Right hindlimb (tissue), 1 donor: Measurements from ENCODE around the gene AKR1A1.
"Not testable (repeated sequence)": the region's sequence is repeated elsewhere in the genome, so short reads cannot be mapped to it uniquely, and the experiment has no call there.

Source experiments
- DNase-seq: peaks from one replicate; pipeline ENCODE4 v3.0.0-alpha.2; 2018

The AKR1A1 gene

DNA sequence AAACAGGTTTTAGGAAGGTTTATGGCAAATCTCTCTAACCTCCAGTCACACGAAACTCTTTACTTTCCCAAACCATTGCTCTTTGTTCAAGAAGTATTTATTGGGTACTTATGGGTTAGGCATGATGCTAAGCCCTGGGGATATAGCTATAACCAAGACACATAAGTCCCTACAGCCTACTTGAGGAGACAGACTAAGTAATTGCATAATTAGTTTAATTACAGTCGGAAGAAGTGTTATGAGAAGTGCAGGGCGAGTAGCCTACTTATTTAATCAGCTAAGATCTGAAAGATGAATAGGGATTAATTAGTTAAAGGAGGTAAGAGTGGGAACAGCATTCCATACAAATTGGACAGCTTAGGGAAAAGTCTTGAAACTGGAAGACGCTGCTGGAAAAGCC is 20.0 kb downstream of the AKR1A1 start:
- no peak for DNase-seq

DNA sequence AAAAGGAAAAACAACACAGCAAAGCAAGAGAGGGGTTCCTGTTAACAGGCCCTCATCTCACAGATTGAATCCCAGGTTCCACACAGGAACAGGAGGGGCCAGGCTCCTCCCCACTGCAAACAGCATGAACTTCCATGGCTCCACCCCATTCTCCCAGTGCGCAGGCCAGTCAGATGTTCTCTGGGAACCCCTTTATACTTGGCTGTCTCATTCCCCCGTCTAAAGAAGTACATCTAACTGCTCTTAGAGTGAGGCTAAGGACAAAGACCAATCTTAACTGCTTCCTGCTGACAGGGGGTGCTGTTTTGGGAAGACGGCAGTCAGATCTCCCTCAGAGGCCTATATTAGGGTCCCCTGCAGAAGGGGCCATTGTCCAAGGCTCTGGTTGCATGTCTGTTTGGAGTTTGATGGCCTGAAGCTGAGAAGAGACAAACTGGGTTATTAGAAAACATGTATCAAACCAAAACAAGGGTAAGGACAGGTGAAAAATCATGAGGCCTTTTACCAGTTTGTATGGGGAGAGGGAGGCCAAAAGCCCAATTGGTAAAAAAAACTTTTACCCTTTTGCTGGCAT is 22.7 kb downstream of the AKR1A1 start:
- no peak for DNase-seq

DNA sequence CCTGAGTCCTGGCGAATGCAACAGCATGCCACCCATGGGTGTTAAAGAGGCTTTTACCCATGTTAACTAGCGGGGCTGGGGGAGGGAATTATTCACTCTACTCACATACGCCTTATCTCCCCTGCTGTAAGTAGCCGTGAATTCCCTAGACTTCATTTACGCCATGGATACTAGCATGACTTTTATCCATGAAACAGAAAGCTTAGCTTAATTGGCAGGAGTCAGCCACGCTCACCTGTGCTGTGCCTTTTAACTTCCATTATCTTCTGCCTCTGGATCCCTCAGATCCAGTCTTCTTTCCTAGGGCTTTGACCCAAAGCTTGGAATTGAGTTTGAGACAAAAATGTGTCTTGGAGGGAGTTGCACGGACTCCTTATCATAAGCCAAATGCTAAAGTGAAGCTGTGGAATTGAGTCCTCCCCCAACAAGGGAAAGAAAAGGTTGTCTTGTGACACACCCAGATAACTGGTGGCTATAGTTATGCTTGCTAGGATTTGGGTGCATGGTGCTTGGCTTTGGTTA is 23.5 kb downstream of the AKR1A1 start:
- DNase-seq: no peak

DNA sequence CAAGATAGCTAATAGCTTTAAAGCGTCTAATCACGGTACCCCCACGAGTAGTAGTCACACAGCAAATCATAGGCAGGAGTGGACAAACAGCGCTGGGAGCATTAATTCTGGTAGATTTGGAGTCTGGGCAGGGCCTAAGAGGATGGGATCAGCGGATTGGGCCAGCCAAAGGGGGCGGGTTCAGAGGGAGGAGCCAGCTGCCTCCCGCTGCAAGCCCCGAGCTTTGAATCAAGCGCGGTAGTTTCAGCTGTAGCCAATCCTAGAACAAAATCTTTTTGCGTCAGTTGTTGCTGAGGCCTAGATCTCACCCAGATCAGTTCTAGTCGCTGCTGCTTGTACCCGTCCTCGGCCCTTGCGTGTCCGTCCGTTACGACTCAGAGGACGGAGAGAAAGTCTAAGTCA is 32.6 kb downstream of the AKR1A1 start:
- DNase-seq: peak; percentile 97

DNA sequence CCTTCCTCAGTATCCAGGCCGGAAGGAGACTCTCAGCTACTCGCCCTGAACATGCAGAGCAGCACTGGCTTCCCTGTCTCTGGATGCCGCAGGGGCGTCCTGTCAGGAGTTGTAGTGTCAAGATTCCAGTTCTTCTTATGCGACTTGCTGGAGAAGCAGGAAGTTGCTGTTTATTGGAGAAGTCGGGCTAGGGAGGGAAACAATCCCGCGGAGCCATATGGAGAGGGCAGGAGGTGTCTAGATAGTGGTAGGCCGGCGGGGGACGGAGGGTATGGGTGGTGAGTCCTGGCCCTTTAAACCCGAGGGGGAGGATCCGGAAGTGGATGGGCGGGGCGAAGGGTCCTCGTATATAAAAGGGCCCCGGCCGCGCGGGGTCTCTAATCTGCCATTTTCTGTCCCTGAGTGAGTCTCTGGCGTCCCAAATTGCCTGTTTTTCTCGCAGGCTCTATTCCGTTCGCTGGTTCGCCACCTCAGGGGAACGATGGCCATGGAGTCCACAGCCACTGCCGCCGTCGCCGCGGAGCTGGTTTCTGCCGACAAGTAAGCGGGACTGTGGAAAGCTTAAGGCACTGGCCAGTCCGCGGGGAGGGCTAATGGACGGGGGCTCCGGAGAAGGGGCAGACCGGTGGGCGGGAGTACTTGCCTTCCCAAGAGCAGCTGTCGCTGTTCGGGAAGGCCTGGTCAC is 33.2 kb downstream of the AKR1A1 start, which contains the start of gene NASP:
Gene NASP (plus strand): TSS at position 376 of the 685 bp plus-strand sequence. CDS start 106 bp downstream, at position 482.
- DNase-seq: peak; percentile 95

DNA sequence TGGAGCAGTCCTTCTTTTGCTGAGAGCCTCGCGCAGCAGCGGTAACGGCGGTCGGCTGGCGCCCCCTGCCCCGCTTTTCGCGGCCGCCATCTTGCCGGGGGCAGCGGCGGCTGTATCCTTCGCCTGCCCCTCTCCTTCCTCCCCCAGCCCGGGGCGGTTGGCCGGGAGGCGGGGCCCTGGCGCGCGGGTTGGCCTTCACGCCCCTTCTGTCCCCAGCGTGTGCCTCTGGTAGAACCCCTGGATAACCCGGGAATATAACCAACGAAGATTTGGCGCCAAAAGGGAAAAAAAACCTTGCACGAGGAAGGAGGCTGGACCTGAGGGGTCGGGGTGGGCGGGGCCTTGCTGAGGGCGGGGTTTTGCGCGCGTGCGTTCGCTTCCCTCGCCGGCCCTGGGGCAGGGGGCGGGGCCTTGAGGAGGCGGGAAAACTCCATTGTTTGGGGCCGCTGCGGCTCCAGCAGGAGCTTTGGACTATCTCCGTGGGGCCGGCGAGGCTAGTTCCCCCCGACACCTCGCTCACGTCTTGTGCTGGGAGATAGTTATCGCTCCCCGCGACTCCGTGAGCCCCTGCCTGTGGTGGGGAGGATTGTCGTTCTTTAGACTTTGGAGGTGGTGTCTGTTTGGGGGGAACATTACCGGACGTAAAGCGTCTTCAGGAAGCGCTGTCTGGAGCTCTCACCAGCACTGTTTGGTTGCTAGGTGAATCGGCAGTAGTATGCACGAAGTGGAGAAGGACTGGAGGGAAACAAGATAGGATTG is 33.9 kb downstream of the AKR1A1 start:
- DNase-seq: peak; percentile 96

DNA sequence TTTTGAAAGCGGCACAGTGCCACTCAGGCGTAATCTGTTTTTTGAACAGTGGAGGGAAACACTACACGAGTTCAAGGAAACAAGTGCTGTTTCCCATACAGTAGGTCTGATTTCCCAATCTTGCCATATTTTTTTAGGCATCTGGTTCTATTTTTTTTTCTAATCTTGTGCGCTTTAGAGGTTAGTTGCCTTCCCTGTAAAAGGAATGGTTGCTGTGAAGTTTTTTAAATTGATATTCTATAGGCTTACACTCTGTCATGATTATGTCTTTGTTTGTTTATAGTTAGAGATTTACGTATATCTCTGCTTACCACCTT is 34.4 kb downstream of the AKR1A1 start:
- no peak for DNase-seq

DNA sequence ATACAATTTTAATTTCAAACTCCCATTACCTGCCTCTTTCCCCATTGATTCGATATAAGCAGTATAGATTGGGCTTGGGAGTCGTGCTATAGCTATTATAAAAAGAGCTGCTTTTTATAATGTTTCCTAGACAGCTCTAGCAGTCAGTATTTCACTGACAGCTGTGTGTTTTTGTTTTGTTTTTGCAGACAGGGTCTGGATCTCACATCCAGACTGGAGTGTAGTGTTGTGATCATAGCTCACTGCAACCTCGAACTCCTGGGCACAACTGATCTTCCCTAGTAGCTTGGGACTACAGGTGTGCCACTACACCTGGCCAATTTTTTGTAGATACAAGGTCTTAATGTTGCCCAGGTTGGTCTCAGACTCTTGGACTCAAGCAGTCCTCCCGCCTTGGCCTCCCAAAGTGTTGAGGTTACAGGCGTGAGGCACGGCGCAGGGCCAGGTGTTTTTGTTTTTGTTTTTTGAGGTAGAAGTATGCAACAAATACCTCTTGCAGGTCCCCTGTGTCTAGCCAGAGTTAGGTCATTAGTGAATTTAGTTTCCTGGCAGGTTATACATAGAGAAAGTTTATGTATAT is 35.0 kb downstream of the AKR1A1 start:
- DNase-seq: no peak

DNA sequence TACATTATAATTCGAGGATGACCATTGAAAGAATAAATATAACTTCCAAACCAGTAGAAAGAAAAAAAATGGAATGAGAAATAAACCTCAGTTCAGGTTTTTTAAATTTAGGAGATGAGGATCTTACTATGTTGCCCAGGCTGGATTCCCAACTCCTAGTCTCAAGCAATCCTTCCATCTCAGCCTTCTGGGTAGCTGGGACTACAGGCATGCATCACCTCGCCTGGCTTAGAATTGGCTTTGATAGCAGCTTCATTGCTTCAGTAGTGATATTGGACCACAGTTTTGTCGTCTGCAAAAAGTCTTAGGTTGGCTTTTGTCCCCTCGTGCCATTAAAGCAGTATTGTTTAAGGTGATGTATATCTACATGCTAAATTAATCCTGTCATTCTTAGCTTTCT is 36.1 kb downstream of the AKR1A1 start:
- DNase-seq: no peak

DNA sequence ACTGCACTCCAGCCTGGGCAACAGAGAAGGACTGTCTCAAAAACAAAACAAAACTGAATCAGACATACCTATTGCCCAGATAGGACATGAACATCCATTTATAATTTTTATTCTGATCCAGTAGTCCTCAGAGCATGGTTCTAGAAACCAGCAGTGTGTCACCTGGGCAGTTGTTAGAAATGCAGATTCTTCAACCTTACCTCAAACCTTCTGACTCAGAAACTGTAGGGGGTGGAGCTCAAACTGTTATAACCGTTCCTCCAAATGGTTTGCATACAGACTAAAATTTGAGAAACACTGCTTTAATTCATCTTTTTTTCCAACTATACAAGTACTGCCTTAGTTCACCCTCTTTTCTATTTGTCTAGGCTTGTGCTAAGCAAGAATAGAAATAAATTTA is 39.2 kb downstream of the AKR1A1 start:
- no peak for DNase-seq

DNA sequence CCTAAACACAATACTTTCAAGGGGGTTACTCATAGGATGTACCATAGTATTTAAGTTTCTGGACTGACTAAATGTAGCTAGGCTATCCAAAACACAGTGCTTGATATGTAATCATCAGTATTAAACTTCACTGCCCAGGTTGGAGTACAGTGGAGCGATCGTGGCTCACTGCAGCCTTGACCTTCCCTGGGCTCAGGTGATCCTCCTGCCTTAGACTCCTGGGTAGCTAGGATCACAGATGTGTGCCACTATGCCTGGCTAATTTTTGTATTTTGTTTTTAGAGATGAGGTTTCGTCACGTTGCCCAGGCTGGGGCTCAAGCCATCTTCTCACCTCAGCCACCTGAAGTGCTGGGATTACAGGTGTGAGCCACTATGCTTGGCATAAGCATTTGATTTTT is 43.8 kb downstream of the AKR1A1 start:
- DNase-seq: no peak

DNA sequence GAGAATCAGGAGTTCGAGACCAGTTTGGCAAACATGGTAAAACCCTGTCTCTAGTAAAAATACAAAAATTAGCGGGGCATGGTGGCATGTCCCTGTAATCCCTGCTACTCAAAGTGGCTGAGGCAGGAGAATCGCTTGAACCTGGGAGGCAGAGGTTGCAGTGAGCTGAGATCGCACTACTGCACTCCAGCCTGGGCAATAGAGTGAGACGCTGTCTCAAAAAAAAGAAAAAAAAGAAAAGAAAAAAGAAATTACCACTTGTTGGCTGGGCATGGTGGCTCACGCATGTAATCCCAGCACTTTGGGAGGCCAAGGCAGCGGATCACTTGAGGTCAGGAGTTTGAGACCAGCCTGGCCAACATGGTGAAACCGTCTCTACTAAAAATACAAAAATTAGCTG is 46.1 kb downstream of the AKR1A1 start:
- not testable (repeated sequence) for DNase-seq

DNA sequence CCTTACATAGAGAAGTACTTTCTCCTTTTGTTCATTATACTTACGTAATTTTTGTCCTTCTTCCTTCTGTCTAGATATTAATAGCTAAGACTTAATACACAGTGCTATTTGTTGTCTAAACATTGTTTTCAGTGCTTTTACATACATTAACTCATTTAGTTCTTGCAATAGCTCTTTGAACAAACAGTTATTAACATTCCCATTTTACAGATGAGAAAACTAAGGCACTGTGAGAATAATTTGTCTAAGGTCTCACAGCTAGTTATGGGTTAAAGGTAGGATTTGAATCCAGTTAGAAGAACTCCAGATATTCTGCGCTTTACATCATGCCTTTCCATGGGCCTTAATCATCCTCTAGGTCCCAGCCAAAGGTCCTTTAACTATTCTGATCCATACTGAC is 53.6 kb downstream of the AKR1A1 start:
- no peak for DNase-seq

DNA sequence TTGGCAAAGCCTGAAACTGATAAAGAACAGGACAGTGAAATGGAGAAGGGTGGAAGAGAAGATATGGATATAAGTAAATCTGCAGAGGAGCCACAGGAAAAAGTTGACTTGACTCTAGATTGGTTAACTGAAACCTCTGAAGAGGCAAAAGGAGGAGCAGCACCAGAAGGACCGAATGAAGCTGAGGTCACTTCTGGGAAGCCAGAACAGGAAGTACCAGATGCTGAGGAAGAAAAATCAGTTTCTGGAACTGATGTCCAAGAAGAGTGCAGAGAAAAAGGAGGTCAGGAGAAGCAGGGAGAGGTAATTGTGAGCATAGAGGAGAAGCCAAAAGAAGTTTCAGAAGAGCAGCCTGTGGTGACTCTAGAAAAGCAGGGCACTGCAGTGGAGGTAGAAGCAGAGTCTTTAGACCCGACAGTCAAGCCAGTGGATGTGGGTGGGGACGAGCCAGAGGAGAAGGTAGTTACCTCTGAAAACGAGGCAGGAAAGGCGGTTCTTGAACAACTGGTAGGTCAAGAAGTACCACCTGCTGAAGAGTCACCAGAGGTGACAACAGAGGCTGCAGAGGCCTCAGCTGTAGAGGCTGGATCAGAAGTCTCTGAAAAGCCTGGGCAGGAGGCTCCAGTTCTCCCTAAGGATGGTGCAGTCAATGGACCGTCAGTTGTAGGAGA is 56.9 kb downstream of the AKR1A1 start:
- no peak for DNase-seq

DNA sequence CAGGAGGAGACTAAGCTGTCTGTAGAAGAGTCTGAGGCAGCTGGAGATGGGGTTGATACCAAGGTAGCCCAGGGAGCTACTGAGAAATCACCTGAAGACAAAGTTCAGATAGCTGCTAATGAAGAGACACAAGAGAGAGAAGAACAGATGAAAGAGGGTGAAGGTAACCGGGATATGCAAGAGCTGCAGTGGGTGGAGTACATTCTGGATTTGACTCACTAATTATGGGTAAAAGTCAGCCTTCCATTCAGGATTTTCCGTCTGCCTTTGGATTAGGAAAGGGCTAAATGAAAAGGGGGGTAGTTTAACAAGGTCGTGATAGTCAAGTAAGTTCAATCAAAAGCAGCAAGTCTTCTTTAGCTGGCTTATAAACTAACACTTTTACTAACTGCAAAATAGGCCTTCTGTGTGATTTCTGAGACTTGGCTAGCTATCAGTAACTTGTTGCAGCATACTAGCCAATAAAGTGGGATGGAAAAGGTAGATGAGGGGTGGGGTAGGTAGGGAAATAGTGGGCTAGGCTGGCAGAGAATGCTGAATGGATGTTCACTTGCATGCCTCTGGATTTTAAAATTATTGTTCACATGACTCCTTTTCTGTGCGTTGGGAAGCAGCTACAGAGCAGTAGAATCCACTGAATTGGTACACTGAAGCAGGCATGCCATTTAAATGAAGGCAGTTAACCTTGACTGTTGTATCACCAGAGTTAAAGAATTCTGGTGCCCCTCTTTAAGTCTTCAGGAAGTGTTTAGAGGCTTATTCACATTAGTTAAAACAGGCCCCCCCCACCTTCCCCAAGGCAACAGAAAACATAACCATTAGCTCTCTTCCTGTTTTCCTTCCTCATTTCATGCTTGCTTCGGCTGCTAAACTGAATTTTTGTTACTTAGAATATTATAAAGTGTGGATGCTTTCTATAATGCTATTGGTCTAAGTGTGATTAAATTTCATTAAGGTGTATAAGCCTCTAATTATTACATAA is 57.8 kb downstream of the AKR1A1 start:
- no peak for DNase-seq

DNA sequence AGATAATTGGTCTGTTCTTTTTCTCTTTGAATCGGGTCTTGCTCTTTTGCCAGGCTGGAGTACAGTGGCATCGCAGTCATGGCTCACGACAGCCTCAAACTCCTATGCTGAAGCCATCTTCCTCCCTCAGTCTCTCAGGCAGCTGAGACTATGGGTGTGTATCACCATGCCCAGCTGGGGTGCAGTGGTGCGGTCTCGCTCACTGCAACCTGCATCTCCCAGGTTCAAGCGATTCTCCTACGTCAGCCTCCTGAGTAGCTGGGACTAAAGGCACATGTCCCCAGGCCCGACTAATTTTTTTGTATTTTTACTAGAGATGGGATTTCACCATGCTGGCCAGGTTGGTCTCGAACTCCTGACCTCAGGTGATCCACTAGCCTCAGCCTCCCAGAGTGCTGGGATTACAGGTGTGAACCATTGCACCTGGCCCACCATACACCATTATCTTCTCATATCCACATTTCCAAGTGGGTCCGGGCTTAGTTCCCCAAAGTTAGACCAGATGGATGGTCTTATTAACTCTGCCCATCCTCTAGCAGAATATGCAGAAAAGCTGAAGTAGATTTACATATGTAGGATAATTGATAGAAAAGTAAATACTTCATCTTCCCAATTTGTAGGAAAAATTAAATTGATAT is 60.1 kb downstream of the AKR1A1 start:
- DNase-seq: no peak

DNA sequence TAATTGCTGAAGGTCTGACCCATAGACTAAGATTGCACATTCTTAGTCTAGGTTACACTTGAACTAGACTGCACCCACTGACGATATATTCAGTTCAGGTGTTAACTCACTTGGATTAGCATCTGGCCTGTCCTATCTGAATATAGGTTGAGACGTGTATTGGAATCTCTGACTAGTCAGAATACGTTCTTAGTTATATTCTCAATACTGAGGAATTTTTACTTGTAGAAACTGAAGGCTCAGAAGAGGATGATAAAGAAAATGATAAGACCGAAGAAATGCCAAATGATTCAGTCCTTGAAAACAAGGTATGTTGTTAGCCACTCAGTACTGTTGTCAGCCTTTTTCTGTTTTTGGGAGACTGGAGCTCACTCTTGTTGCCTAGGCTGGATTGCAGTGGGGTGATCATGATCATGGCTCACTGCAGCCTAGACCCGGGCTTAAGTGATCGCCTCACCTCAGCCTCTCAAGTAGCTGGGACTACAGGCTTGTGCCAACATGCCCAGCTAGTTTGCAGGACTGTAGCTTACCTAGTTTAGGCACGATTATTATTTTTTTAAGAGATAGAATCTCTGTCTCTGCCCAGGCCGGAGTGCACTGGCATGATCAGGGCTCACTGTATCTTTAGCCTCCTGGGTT is 62.4 kb downstream of the AKR1A1 start:
- no peak for DNase-seq

DNA sequence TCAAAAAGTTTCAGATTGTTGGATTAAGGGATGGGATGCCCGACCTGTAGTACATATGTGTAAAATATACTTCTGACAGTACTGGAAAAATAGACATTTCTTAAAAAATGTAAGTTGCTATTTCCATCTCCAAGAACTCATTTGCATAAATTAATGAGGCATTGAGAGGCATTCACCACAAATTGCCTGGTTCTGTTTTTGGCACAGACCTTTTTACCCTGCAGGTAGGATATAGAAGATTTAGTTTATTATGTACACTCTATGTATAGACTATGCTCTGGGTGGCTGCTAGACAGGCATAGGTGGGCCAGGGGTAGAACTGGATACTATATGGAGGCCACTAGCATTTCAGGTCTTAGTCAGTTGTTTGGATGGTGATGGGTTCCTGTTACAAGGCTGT is 65.3 kb downstream of the AKR1A1 start:
- no peak for DNase-seq

DNA sequence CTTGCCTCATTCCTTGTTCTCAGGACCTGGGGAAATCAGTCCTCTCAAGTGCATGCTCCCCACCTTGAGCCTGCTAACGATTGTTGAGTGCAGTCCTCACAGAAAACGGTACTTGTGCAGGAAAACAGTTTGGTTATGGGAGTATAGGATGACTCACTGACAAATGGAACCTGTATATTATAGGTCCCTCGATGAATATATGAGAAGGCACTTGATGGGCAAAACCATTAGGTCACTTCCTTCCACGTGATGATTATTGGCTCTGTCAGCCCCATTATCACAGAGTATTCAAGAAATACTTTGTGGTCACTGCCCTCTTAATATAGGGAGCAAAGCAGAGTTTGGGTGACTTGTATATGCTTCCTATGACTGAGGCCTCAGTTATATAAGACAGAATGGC is 67.0 kb downstream of the AKR1A1 start:
- no peak for DNase-seq

DNA sequence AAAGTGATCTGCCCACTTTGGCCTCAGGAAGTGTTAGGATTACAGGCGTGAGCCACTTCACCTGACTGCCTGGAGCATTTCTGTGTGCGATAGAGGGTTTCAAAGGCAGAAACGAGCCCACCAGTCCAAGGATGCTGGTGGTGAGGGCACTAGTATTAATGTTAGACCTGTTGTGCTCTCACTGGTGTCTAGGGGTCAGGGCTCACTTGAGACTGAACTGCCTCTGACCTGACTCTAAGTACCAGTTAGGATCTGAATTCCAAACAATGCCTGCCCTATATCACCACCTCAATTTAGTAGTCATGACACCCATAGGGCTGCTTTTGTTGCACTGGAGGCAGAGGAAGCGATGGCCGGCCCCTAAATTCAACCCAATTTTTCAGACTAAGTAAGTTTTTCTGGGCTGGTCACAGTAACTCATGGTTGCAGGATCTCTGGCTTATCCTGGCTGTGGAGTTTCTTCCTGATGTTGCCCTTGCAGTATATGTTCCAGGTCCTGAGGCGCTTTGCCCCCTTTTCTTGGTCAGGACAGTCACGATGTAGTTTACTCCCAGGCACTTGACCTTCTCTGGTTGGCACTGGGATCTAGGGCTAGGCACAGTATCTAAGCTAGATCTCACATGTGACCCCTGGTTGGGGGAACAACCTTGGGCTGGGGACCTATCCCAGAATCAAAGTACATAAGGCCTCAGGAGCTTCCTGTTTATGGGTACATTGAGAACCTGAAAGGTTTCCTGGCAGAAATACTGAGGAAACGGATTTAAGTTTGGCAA is 68.7 kb downstream of the AKR1A1 start:
- no peak for DNase-seq
